Upper lobe of right lung (tissue), 1 donor: ENCODE data around the gene NDUFV2. TPM values are rescaled to one million over a fixed set of nuclear protein-coding genes. Genes with fewer than 3 reads are reported as not detected.

Source experiments
- ATAC-seq: fragments of 200-7000 bp; cut with Tn5 transposase; one replicate; pipeline ENCODE4 v1.9.1; 2020; ENCODE audit warnings: mild to moderate bottlenecking, moderate library complexity
- DNase-seq: peaks from one replicate; pipeline ENCODE4 v3.0.0-alpha.2; 2020
- H3K27ac ChIP-seq: fragments of 200-600 bp; one replicate; pipeline ENCODE4 v1.8.0; 2022
- H3K27me3 ChIP-seq: fragments of 200-600 bp; one replicate; pipeline ENCODE4 v1.8.0; 2022; ENCODE audit warnings: mild to moderate bottlenecking
- H3K36me3 ChIP-seq: fragments of 200-600 bp; one replicate; pipeline ENCODE4 v1.8.0; 2022
- H3K4me1 ChIP-seq: fragments of 200-600 bp; one replicate; pipeline ENCODE4 v1.8.0; 2022
- H3K4me3 ChIP-seq: fragments of 200-600 bp; one replicate; pipeline ENCODE4 v1.8.0; 2022; ENCODE audit warnings: mild to moderate bottlenecking
- H3K9me3 ChIP-seq: fragments of 200-600 bp; one replicate; pipeline ENCODE4 v1.8.0; 2022
- CTCF ChIP-seq: fragments of 200-600 bp; IDR thresholded peaks from one replicate; pipeline ENCODE4 v1.8.0; 2022; ENCODE audit warnings: antibody characterized with exemption
- intact Hi-C: fragments of 100-400 bp; cut with DNase I; formaldehyde crosslinking; loops from one replicate; pipeline ENCODE4 v1.11.0; 2022
- total RNA-seq: library from RNA; stranded (reverse); fragmentation: NEBNext Ultra II Directional; extraction: Animal tissue kit (Norgen Biotek cat#: 25700); gene quantifications from one replicate; pipeline ENCODE4 v1.2.1, GENCODE V29; 2021
- donor health status: DM: no; HTN: yes; CAD: no; lungs with severe emphysema.

NDUFV2 gene
- total RNA-seq, 1 donor from 2014 or later = 106 TPM

DNA sequence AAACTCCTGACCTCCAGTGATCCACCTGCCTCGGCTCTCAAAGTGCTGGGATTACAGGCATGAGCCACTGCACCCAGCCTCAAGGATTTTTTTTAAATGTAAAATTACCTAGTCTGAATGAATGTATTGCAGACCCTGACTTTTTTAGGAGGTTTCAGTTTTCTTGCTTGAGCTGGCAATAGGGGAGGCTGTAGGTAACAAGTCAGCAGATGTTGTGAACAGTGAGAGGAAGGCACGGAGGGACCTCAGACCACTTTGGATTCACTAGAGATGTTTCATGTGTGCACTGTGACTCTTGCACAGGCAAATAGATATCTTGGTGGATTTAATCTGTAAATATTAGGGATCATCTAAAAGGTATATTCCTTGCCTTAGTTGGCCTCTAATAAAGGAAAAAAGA, 6.4 kb downstream of the NDUFV2 start:
- H3K4me3 ChIP-seq = no peak overlapping the region
- no peaks in the 10 kb centered on the region for H3K36me3 ChIP-seq
- ATAC-seq = no peak
- H3K4me1 ChIP-seq = peaks cover 84% of the 10 kb centered on the region
- H3K27ac ChIP-seq = no peak overlapping the region
- no peak for TF ChIP-seq CTCF
- H3K27me3 ChIP-seq = no peaks in the 10 kb centered on the region
- no peak for DNase-seq
- no peaks in the 10 kb centered on the region for H3K9me3 ChIP-seq
- intact Hi-C loops = no loop called here

DNA sequence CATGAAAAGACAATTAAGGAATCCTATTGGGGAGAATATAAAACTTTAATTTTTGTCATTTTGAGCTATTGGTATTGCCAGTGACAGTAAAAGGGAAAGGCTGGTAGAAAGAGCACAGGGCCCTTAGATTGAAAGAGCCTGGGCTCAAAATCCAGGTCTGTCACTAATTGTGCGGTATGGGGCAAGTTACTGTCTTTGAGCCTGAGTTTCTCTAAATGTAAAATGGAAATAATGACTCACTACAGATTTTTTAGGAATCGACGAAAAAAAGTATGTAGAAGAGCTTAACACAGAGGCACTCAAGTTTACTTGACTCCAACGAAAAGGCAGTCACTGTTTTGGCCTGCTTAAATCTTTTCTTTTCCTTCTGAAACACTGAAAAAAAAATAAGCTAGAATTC, 7.0 kb downstream of the NDUFV2 start:
- H3K4me1 ChIP-seq = peaks cover 77% of the 10 kb centered on the region
- intact Hi-C loops = no loop called here
- no peaks in the 10 kb centered on the region for H3K27me3 ChIP-seq
- no peak for DNase-seq
- no peaks in the 10 kb centered on the region for H3K36me3 ChIP-seq
- no peak overlapping the region for H3K4me3 ChIP-seq
- ATAC-seq = no peak
- H3K27ac ChIP-seq = no peak overlapping the region
- no peaks in the 10 kb centered on the region for H3K9me3 ChIP-seq
- TF ChIP-seq CTCF = no peak

GRCh38 chr18:9113468-9114149, 11.1 kb downstream of the NDUFV2 start:
- H3K27me3 ChIP-seq = no peaks in the 10 kb centered on the region
- no peak overlapping the region for H3K4me3 ChIP-seq
- no peaks in the 10 kb centered on the region for H3K9me3 ChIP-seq
- TF ChIP-seq CTCF = no peak
- peaks cover 68% of the 10 kb centered on the region for H3K4me1 ChIP-seq
- ATAC-seq (no peak), DNase-seq (no peak)
- intact Hi-C loops = no loop called here
- H3K36me3 ChIP-seq = no peaks in the 10 kb centered on the region
- peak overlapping the region; percentile 58 for H3K27ac ChIP-seq

- Histone ChIP-seq H3K4me1 (peaks cover 67% of the 10 kb centered on the region), H3K9me3 (no peaks in the 10 kb centered on the region), H3K27me3 (no peaks in the 10 kb centered on the region), H3K36me3 (peaks cover 22% of the 10 kb centered on the region), H3K4me3 (no peak overlapping the region), H3K27ac (no peak overlapping the region)
- ATAC-seq (no peak), DNase-seq (no peak)
- TF ChIP-seq CTCF = no peak
- intact Hi-C loops = no loop called here
Measured at GRCh38 chr18:9115984-9116383, 13.5 kb downstream of the NDUFV2 start.

DNA sequence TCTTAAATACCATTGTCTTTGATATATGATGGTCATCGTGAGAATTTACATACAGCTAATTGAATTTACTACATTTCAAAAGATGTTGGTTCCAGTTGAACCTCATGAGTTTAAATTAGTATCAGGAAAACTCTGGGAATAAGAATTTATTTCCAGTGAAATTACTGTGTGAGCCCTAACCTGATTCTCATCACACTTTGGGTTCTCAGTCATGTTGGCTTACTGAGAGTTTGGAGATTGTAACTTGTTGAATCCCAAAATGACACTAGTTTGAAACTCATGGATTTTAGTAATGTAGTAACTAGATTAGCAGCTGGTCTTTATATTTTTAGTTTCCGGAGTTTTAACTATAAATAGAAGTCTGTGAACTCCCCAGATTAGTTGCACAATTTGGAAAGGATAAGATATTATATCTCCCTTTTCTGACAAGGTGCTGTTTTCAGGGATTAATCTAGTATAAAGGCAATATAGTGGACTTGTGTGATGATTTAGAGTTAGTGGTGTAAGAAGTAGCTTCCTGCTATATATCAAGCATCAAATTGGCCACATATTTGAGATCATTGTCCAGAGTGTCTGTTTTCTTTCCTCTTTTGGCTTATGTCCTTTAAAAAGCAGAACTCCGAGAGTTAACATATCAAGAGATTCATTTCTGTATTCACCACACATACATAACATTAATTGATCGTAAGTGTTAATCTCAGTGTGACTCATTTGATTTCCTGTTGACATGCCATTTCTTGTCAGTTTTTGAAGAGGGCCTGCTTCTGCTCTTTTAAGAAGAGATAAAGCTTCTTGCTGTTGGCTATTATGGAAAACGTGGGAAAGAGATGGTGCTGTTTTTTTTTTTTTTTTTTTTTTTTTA, 15.7 kb downstream of the NDUFV2 start:
- Histone ChIP-seq H3K9me3 (no peaks in the 10 kb centered on the region), H3K27me3 (no peaks in the 10 kb centered on the region), H3K27ac (peak overlapping the region; percentile 79), H3K4me1 (peaks cover 60% of the 10 kb centered on the region), H3K4me3 (peak overlapping the region; percentile 11), H3K36me3 (peaks cover 43% of the 10 kb centered on the region)
- ATAC-seq = peak; percentile 68
- DNase-seq = no peak
- intact Hi-C loops = no loop called here
- TF ChIP-seq CTCF = no peak
